HG03469 (cell line): ENCODE data around the gene ELANE.
"Not testable (repeated sequence)": the region's sequence is repeated elsewhere in the genome, so short reads cannot be mapped to it uniquely, and the experiment has no call there.

Experiments
- ATAC-seq: cut with Tn5 transposase; IDR thresholded peaks from one replicate; pipeline ENCODE4 v1.9.1; 2021; ENCODE audit warnings: mild to moderate bottlenecking, moderate library complexity, moderate number of reproducible peaks; ENCODE audit not compliant: unreplicated experiment

ELANE gene

GRCh38 chr19:891421-892200 is 39.5 kb downstream of the ELANE start:
- not testable (repeated sequence) for ATAC-seq

DNA sequence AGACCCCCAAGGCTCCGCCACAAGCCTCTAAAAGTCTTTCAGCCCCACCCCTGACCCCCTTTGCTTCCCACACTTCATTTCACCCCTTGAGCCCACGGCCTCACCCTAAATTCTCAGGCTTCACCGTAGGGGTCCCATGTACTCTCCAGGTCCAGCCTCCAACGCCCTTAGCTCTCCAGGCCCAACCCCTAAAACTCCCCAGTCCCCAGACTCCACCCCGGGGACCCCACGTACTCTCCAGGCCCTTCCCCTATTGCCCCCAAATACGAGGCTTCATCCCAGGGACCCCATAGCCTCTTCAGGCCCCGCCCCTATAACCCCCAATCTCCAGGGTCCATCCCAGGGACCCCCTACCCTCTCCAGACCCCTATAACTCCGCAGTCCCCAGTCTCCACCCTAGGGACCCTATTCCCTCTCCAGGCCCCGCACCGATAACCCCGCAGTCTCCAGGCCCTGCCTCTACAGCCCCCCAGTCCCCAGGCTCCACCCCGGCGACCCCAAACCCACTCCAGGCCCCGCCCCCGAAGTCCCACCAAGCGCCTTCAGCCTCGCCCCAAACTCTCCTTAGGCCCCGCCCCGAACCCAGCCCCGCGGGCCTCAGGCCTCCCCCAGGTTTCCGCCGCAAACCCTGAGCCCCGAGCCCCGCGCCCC is 40.3 kb downstream of the ELANE start:
- ATAC-seq = no peak

DNA sequence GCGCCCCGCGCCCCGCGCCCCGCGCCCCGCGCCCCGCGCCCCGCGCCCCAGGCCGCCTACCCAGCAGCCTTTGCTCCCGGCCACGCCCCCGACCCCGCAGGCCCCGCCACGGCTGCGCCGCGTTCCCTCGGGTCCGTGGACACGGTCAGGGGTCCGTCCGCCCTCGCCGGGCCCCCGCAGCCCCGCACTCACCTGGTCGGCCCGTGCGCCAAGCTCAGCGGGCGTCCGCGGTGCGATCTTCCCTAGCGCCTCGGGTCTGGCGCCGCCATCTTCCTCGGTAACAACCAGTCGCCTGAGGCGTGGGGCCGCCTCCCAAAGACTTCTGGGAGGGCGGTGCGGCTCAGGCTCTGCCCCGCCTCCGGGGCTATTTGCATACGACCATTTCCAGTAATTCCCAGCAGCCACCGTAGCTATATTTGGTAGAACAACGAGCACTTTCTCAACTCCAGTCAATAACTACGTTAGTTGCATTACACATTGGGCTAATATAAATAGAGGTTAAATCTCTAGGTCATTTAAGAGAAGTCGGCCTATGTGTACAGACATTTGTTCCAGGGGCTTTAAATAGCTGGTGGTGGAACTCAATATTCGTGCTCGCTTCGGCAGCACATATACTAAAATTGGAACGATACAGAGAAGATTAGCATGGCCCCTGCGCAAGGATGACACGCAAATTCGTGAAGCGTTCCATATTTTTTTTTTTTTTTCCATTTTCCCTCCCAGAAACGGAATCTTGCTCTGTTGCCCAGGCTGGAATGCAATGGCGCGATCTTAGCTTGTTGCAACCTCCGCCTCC is 41.0 kb downstream of the ELANE start, which contains the start of the genes MED16 and RNU6-9:
Gene MED16, minus strand, starts transcription at position 294 of the 796 bp plus-strand sequence. CDS start 2,056 bp downstream, outside the sequence.
Gene RNU6-9, plus strand, starts transcription at position 591 of the 796 bp plus-strand sequence.
- ATAC-seq = peak; percentile 55

GRCh38 chr19:896434-896833 is 44.3 kb downstream of the ELANE start:
- no peak for ATAC-seq

- no peak for ATAC-seq
Observed at GRCh38 chr19:896999-897398, 44.9 kb downstream of the ELANE start.

- no peak for ATAC-seq
Observed at GRCh38 chr19:897442-898039, 45.4 kb downstream of the ELANE start.

GRCh38 chr19:898663-899062 is 46.6 kb downstream of the ELANE start:
- no peak for ATAC-seq

DNA sequence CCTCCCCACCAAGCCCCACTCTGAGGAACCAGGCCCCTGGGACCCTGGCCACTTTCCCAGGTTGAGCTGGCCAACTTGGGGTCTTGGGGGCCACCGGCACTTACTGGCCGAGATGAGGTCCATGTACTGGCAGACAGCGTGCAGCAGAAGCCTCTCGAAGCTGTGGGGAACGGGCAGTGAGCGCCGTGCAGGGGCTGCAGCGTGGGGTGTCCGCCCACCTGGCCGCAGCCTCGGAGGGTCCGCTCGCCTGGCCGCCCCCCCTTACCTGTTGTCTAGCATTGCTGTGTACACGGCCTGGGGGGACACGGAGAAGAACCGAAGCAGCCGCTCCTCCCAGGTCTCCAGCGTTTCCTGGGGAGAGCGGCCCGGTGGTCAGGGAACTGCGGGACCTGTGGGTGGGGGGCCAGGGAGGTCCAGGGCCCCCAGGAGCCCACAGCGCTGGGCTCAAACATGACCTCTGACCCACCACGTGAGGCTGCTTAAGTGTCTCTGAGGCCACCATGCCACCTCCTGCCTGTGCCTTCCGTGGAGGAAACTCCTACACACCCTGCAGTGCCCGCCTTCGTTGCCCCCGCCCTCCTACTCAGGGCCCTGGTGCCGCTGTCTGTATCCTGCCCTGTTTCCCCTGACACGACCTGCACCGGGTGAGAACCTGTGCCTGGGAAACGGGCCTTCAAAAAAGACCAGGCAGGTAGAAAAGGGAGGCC is 47.4 kb downstream of the ELANE start:
- ATAC-seq = no peak

DNA sequence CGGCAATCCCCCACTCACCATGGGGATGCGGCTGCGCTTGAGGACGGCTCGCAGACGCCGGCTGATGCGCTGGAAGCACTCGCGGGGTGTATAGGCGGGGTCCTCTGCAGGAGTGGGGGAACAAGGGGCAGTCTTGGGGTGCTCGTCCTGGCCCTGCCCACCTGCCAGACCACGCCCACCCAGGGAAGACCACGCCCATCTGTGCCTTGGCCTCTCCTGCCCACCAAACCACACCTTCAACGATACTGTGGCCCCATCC is 47.9 kb downstream of the ELANE start:
- ATAC-seq = no peak

- ATAC-seq = no peak
Observed at GRCh38 chr19:900302-901111, 48.4 kb downstream of the ELANE start.

DNA sequence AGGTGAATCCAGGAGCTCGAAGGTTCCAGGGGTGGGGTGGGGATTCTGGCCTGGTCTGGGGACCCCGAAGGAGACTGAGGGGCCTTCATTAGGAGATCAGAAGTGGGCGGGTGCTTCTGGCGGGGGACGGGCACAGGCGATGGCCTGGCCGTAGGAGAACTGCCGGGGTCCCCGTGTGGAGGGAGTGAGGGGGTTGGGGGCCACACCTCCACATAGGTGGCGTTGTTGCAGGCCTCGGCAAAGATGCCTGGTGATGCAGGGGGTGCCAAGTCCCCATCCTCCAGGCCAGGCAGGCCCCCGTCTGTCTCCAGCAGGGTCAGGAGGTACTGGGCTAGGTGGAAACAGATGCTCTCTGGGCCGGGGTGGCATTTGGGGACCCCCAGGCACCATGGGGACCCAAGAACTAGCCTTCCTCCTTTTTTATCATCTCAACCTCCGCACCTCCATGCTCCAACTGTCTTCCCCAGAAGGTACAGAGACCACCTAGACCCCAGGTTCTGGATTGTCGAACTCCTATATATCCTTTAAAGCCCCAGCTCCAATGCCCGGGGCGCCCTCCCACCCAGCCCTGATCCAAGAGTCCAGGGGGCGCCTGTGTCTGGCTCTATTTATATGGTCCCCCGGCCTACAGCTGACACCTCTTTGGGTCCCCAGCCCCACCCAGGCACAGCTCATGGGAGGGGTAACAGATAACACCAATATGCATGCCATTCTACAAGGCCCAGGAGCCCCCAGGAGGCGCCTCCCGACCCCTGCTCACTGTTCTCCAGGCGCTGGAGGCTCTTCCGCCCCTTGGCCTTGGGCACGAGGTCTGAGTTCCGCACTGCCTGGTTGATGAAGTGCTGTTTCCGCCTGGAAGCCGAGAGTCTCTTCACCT is 49.4 kb downstream of the ELANE start:
- ATAC-seq = no peak

DNA sequence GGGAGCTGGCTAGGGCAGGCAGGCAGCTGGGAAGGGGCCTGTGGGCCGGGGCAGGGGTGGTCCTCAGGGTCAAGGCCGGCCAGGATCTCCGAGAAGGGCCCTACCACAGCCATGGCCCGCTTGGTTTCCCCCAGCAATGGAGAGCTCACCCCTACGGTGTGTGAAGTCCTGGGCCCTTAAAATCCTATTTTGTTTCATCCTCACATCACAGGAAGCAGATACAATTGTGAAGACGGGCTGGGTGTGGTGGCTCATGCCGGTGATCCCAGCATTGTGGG is 49.9 kb downstream of the ELANE start:
- ATAC-seq = no peak

DNA sequence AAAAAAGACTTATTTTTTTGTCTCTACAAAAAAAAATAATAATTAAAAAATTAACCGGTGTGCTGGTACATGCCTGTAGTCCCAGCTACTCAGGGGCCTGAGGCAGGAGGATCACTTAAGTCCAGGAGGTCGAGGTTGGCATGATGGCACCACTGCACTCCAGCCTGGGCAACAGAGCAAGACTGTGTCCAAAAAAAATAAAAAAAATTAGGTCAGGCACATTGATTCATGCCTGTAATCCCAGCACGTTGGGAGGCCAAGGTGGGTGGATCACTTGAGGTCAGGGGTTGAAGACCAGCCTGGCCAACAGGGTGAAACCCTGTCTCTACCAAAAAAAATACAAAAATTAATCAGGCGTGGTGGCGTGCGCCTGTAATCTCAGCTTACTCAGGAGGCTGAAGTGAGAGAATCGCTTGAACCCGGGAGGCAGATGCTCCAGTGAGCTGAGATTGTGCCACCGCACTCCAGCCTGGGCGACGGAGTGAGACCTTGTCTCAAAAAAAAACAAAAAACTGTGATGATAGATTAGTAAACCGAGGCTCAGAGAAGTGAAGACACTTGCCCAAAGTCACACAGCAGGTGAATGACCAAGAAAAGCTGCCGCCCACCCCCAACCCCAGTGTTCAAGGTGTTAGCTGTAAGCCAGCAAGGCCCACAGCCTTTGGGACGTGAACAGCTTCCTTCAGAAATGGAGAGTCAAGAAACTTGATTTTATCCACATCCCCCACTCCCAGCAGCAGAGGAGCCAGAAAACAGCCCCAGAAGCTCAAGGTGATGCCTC is 50.5 kb downstream of the ELANE start:
- no peak for ATAC-seq

- no peak for ATAC-seq
Observed at GRCh38 chr19:903266-903797, 51.2 kb downstream of the ELANE start.

GRCh38 chr19:904545-904944 is 52.4 kb downstream of the ELANE start:
- no peak for ATAC-seq
